Kidney capillary endothelial cell (primary cell): ENCODE measurements around the gene LIN28B.
"Not testable (repeated sequence)": the region's sequence is repeated elsewhere in the genome, so short reads cannot be mapped to it uniquely, and the experiment has no call there.

Source experiments
- DNase-seq: peaks from one replicate; pipeline ENCODE4 v3.0.0-alpha.2; 2018; ENCODE audit warnings: low spot score

The LIN28B gene

DNA sequence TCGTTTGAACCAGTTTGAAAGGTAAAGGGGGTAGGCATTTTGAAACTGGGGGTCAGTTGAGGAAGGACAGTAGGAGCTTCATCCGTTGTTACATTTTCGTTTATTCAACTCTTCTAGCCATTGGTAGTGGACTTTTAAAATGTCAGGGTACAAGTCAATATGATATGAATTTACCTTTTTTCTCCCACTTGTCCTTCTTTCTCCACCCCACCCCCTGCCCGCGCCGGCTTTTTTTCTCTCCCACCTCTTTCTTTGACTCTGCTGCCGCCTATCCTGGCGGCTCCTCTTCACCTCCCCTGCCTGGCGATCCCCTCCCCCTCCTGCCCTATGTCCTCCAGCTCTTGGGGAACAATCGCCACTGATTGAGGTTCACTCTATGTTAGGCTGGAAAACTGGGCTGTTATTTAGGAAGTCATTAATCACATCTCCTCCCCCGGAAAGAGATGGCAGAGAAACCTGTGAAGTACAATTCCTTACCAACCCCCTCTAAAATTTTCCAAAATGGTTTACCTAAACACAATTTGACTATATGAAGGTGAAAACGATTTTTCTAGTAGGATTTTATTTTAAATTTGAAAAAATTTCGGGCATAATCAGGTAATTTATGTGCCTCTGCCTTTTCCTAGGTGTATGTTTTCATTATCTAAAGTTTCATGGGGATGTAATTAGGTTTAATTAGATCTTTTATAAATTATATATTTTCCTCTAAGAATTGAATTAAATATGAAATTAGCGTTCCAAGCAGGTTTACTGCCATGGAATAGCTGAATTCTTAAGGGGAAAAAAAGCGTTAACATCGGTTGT lies 778 bp upstream of the LIN28B start:
- no peak for DNase-seq

DNA sequence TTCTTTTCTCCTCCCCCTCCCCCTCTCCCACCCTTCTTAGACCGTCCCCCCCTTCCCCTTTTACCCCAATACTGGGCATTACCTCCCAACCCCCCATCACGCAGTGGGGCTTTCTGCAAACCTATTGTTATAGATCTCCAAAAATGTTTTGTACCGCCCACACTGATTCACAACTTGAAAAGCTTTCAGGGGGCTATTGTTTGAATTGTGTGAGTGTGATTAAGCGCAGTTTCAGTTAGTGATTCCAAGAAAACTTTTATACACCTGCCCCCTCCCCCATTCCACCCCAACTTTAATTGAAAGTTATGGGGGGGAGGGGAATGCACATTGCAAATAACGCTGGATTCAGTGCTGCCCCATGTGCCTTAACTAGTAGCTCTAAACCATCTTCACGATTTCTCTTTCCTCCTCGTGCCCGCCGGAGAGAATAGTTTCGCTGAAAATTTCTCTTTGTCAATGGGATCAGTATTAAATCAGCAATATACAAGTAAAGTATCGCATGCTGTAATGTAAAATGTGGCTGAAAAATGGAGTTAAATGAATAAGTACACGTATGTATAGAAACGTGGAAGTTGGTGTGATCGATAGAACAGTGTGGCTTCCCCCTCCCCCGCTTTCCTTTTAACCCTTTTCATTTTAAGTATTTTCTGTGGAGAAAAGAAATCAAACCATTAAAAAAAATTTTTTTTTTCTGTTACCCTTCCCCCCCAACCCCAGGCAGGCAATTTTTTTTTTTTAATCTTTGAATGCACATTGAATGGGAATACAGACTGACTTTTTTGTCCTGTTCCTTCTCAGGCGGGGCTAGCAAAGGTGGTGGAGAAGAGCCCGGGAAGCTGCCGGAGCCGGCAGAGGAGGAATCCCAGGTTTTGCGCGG lies 632 bp downstream of the LIN28B start:
- no peak for DNase-seq

DNA sequence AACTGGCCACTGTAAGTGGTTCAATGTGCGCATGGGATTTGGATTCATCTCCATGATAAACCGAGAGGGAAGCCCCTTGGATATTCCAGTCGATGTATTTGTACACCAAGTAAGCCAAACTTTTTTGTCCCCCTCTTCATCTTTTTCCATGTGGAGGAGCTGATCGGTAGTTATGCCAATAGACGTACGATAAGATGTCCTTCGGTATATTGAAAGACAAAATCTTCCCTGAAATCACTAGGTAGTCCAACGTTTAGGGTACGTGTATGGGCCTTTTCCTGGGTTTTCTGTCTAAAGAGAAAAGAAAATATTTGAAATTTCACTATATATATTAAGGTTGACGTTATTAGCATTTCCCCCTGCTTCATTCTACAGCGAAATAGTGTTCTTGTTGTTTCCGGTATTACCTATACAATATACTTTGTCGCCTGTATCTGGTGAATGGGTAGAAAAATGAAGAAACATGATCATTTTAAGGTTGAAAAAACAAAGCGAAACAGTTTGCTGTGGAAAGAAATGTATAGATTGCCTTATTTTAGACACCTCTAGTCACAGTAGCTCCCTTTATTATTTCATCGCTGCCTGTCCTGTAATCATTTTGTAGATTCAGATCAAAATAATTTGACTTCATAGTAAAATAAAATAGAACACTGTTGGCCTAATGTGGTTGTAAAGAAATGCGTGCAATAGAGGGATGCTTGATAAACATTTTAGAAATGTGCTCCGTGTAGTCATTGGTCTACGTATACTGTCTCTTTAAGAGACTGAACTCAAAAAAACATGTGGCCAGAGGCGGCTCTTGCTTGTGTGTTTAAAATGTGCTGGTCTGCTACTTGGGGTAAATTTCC lies 1.5 kb downstream of the LIN28B start:
- DNase-seq = no peak

DNA sequence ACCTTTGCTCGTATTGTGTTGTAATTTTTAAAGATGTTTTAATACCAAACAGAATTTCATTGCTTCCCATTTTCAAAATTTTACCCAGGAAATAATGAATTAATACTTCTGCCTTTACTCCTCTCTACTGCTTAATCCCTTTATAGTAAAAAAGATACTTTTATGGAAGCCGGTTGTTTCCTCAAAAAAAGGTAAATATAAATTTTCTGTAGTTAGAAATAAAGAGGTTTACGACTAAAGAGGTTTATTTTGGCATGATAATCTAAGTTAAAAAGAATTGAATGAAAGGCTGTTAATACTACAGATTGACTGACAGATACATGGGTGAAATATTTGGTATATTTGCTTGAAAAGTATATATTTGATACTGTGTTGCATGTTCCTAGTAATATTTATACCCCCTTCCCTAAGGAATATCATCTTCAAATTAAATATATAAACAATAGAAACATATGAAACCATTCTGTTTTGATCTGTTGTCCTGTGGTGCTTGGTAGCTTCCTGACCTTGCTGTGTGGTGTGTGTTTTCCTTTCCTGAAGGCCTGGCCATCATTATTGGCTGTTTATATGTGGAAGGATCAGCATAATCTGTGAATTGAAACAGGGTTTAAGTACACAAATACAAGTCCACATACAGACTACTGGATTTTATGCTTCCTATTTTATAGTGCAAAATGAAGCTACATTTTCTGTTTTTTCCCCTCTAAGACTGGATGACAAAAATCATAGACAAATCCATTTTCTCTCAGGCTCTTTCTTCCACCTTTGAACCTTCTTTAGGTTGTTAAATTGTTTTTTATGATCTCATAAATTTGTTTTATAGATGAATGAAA lies 2.3 kb downstream of the LIN28B start:
- DNase-seq = no peak

DNA sequence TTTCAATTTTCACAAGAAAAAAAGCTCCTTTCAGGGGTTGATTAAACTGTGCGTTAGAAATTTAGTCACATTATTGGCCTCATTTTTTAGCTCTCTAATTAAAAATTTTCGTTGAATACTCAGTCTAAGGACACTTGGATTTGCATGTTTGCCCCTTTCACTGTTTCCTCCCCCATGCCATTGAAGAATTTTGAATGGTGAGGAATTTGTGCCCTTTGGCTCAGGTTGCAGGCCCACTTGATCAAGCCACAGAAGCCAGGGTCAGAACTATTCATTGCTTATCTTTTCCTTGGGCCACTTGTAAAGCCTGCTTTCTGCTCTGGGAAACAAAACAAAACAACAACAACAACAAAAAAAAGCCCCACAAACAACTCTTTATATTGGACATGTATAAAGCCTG lies 12.2 kb downstream of the LIN28B start:
- DNase-seq = no peak

DNA sequence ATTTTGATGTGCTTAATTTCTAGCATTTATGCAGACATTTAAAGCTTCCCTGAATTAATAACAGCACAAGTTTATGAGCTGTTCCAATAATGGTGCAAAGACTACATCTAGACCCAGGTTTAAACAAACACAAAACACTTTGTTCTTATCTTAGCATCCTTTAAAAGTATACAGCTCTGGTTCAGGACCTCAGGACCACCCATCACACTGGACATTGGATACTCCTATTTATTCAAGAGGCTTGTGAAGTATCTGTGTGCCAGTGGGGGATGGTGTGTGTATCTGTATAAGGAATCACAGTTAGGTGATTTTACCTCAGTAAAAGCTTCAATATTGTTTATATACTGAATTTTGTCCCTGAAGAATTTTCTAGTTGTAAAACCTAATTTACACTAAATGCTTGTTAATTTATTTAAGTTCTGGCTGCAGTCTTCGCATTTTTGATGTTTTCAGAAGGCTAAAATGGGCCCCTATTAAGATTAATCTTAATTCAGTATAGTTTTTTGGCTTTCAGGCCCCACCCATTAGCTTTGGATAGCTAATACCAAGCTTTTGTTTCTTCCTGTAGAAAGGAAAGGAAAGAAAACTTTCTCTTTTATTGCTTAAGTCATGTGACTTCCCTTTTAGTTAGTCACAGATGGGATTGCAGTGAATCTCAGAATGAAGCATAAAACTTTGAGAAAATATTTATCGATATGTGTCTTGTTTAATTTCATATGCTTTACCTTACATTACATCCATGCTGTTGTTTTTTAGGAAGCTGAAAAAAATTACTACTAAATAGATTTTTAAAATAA lies 13.1 kb downstream of the LIN28B start:
- DNase-seq = no peak

DNA sequence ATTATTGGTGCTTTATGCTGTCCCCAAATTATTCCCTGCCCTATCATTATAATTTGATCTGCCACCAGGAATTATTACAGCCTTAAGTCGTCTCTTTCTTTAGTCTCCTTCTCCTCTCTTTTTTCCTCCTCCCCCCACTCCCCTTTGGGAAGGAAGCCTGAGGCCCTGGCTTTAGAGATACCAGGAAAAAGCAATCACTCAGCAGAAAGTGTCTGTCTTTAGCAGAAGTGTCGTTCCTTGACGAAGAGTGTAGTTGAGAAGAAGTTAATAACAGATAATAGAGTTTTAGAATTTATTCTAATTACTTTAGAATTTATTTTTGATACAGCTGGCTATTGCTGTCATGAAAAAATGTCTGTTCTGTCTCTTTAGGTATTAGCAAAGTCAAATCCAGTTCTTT lies 16.5 kb downstream of the LIN28B start:
- no peak for DNase-seq

DNA sequence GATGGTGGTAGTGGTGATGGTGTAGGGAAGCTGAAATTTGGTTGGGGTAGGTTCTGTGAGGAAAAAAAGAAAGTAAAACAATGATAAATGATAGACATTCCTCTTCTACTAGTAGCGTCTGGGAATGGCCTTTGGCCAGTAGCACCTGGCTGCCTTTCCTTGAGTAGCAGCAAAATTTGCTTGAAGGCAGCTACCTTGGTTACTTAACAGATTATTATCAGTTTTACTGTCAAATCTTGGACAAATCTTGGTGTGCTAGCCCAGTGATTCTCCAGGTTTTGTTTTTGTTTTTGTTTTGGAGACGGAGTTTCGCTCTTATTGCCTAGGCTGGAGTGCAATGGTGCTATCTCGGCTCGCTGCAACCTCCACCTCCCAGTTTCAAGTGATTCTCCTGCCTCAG lies 26.4 kb downstream of the LIN28B start:
- DNase-seq = no peak

DNA sequence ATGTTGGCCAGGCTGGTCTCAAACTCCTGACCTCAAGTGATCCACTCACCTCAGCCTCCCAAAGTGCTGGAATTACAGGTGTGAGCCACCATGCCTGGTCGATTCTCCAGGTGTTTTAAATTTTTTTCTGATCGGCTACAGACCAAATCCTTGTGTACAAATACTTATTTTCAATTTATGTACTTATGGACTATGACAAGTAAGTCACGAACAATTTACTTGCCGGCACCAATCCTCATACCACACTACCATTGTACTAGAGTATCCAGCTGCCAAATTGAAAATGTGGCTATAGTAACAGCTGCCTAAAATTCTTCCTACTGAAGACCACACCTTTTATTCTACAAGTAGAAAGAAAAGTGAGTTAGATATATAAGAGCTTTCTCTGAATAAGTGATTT lies 26.9 kb downstream of the LIN28B start:
- DNase-seq = no peak

DNA sequence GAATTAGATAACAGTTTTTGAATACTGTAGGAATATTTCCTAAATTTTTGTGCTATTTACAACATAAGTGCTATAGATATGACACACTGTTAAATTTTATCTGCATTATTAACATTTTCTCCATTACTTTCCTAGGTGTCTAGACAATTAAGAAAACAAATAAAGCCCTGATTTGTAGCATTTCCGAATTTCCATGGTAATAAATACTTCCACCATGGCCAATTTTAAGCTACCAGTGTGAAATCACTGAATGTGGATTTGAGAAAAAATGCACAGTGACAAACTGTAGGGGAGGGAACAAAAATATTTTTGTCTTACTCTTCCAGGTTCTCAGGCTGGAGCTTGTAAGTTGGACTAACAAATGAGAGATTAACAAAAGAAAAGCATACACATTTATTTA lies 27.9 kb downstream of the LIN28B start:
- no peak for DNase-seq

DNA sequence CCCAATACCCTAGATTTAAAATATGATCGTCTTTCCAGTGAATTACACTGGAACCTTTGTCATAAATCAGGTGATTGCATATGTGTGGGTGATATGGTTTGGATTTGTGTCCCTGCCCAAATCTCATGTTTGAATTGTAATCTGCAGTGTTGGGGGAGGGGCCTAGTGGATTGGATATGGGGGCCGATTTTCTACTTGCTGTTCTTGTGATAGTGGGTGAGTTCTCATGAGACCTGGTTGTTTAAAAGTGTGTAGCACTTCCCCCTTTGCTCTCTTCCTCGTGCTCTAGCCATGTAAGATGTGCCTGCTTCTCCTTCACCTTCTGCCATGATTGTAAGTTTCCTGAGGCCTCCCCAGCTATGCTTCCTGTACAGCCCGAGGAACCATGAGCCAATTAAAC lies 29.0 kb downstream of the LIN28B start:
- DNase-seq = not testable (repeated sequence)

DNA sequence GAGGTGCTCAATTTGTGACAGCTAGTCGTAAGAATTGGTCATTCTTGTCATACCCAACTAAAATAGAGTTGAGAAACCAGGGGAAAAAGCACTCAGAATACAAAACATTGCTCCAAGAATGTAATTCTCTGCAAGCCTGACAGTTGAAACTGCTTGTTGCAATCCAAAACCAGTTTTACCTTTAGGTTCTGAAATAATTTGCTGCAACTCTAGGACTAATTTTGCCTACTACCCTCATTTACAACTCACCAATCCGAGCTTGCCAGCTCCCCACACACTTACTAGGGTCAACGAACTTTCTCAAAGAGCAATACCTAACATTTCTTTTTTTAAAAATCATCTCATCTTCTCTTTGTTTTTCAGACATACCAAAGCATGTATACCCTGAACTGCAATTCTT lies 29.7 kb downstream of the LIN28B start:
- DNase-seq = no peak

DNA sequence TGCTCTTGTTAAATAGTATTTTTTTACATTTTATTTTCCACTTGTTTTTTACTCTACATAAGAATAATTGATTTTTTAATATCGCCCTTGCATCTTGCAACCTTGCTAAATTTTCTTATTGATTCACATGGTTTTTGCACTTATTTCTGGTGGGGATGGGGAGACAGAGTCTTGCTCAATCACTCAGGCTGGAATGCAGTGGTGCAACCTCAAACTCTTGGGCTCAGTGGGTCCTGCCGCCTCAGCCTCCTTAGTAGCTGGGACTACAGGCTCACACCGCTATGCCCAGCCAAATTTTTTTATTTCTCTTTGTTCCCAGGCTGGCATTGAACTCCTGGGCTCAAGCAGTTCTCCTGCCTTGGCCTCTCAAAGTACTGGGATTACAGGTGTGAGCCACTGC lies 30.3 kb downstream of the LIN28B start:
- DNase-seq = no peak

DNA sequence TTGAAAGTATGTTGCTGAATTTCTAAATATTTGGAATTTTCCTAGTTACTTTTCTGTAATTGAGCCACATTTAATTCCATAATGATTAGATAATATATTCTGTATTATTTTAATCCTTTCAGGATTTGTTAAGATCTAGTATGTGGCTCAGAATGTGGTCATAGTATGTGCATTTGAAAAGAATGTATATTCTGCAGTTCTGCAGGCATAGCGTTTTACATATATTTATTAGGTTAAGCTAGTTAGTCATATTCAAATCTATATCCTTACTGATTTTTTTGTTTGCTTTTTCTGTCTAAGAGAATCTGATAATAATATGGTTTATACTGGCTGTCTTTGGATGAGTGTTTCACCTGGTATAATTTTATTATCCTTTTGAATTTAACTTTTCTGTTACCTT lies 33.2 kb downstream of the LIN28B start:
- DNase-seq = no peak

DNA sequence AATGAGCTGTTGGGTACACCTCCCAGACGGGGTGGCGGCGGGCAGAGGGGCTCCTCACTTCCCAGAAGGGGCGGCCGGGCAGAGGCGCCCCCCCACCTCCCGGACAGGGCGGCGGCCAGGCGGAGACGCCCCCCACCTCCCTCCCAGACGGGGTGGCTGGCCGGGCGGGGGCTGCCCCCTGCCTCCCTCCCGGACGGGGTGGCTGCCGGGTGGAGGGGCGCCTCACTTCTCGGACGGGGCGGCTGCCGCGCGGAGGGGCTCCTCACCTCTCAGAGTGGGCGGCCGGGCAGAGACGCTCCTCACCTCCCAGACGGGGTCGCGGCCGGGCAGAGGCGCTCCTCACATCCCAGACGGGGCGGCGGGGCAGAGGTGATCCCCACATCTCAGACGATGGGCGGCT lies 34.2 kb downstream of the LIN28B start:
- DNase-seq = not testable (repeated sequence)

DNA sequence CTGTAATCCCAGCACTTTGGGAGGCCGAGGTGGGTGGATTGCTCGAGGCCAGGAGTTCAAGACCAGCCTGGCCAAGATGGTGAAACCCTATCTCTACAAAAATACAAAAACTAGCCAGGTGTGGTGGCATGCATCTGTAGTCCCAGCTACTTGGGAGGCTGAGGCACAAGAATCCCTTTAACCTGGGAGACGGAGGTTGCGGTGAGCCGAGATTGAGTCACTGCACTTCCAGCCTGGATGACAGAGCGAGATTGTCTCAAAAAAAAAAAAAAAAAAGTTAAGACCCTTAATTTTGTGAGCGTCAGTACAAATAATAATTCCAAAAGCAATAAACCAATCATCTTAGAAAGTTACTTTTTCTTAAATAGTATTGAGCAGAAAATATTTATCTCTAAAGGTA lies 36.7 kb downstream of the LIN28B start:
- not testable (repeated sequence) for DNase-seq

DNA sequence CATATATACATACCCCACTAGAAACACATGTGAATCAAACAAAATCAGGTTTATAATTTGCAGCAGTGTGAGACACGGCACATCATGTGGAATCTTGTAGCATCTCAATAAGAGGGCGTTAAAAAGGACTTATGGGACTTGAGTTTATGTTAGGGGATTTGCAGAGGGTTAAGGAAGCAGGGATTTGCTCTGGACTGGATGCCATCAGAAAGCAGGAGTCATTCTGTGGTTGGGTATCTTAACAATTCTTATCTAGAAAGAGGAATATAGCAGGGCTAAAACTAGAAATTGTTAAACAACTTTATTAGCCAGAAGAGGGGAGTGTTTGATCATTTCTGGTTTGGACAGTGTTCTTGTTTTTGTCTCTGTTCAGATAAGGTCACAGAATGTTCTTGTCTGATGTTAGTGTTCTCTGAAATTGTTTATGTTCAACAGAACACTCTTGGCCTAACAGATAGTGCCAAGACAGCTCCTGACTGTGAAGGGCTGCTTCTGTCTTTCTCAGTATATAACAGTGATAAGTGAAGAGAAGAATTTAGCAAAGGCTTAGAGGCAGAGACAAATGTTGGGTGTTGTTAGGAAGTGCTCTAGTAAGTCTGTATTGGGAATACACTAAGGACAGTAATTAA lies 39.2 kb downstream of the LIN28B start:
- DNase-seq = peak; percentile 10

DNA sequence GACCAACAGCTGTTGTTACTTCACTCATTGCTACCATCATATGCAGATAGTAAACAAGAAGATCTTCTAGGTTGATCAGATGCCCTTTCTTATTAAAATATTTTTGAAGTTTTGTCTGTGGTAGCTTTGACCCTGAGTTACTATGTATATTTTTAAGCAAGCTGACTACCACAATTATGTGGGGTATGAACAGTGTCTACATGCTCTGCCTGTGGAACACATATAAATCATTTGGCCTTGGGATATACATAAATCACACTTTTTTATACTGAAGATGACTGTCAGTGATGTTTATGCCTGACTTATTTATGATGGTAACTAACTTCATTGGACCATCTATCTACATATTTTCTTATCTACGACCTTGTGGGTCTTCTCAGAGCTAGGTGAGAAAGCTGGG lies 44.2 kb downstream of the LIN28B start:
- no peak for DNase-seq

DNA sequence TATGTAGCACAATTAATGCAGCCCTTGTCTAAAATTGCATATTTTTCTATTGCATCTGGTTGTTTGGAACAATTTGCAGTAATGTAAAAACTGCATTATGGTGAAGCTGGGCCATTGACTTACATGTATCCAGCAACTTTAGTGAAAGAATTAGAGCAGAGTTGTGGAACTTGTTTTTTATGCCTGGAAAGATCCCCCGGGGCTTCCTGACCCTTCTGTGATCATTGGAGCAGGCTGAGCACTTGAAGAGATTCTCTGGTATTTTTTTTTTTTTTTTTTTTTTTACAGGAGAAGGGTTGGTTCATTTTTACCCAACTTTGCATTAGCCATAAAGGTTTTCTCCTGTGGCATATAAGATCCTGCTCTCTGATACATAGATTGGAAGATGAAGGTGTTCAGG lies 45.0 kb downstream of the LIN28B start:
- no peak for DNase-seq

DNA sequence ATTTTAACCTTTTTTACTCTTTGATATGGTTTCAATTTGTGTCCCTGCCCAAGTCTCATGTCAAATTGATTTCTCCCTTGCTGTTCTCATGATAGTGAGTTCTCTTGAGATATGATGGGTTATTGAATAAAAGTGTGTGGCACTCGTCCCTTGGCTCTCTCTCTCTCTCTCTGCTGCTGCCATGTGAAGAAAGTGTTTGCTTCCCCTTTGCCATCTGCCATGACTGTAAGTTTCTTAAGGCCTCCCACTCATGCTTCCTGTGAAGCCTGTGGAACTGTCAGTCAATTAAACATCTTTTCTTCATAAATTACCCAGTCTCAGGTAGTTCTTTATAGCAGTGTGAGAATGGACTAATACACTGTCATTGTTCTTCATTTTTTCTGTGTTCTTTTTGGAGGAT lies 48.5 kb downstream of the LIN28B start:
- no peak for DNase-seq
